ENCODE data around the gene PACSIN3. TPM values are rescaled to one million over a fixed set of nuclear protein-coding genes. Genes with fewer than 3 reads are reported as not detected.

PACSIN3 gene
- total and polyA plus RNA-seq, 8 donors, result 32.9 to 63.1 (median 49.3) TPM

GRCh38 chr11:47176328-47177228, 9.7 kb downstream of the PACSIN3 start, which contains the start of gene ARFGAP2:
TSS of gene ARFGAP2 (minus strand) at chr11:47176879. CDS start at chr11:47176853, 26 bp downstream.
- peaks cover 14 to 38% of the 10 kb centered on the region in 2 donors for H3K4me1 ChIP-seq
- H3K27ac ChIP-seq, result peak within 1 kb of the TSS; percentile 94 to 97
- H3K27me3 ChIP-seq, result no peaks in the 10 kb centered on the region
- ATAC-seq, result peak; percentile 96
- intact Hi-C loops (cut with DNase I), result no loop called here
- peaks cover 0 to 44% of the 10 kb centered on the region in 2 donors for H3K36me3 ChIP-seq
- DNase-seq, result peak; percentile 96 to 99 (median 98)
- TF ChIP-seq CTCF (IDR thresholded peaks at IDR 0.05), result no peak
- peak within 1 kb of the TSS; percentile 84 to 100 for H3K4me3 ChIP-seq
- H3K9me3 ChIP-seq, result no peaks in the 10 kb centered on the region

- Histone ChIP-seq H3K4me1 (peaks cover 14 to 38% of the 10 kb centered on the region in 2 donors), H3K36me3 (peaks cover 0 to 52% of the 10 kb centered on the region in 2 donors)
Measured at GRCh38 chr11:47175746-47176327, 10.4 kb downstream of the PACSIN3 start.

GRCh38 chr11:47172740-47173336, 13.4 kb downstream of the PACSIN3 start:
- Histone ChIP-seq H3K9me3 (no peaks in the 10 kb centered on the region), H3K36me3 (peaks cover 4 to 73% of the 10 kb centered on the region in 2 donors), H3K4me3 (no peak overlapping the region), H3K4me1 (peaks cover 12 to 33% of the 10 kb centered on the region in 2 donors), H3K27me3 (no peaks in the 10 kb centered on the region), H3K27ac (no peak overlapping the region)
- intact Hi-C loops (cut with DNase I), result no loop called here
- no peak for ATAC-seq
- DNase-seq, result no peak
- TF ChIP-seq CTCF (IDR thresholded peaks at IDR 0.05), result no peak

More at GRCh38 chr11:47175746-47176327, 10.4 kb downstream of the PACSIN3 start:
- H3K9me3 ChIP-seq, result no peaks in the 10 kb centered on the region
- DNase-seq (no peak), ATAC-seq (no peak)
- H3K27ac ChIP-seq, result peak overlapping the region; percentile 94 to 97
- no peaks in the 10 kb centered on the region for H3K27me3 ChIP-seq
- no peak for TF ChIP-seq CTCF (IDR thresholded peaks at IDR 0.05)
- H3K4me3 ChIP-seq, result peak overlapping the region; percentile 84 to 100
- intact Hi-C loops (cut with DNase I), result no loop called here

- no peaks in the 10 kb centered on the region for H3K27me3 ChIP-seq
- no peaks in the 10 kb centered on the region for H3K9me3 ChIP-seq
- H3K27ac ChIP-seq, result no peak overlapping the region
- ATAC-seq, result no peak
- TF ChIP-seq CTCF (IDR thresholded peaks at IDR 0.05), result no peak
- H3K4me3 ChIP-seq, result no peak overlapping the region
- peaks cover 8 to 25% of the 10 kb centered on the region in 2 donors for H3K4me1 ChIP-seq
- DNase-seq, result no peak
- intact Hi-C loops (cut with DNase I), result no loop called here
- H3K36me3 ChIP-seq, result peaks cover 4 to 83% of the 10 kb centered on the region in 2 donors
Measured at GRCh38 chr11:47171856-47172255, 14.4 kb downstream of the PACSIN3 start.
